Hematopoietic multipotent progenitor cell treated with erythropoietin and hydrocortisone succinate and interleukin-3 and kit ligand, for 8 days (in vitro differentiated cells): ENCODE data around the gene C2orf80.
"Not testable (repeated sequence)": the region's sequence is repeated elsewhere in the genome, so short reads cannot be mapped to it uniquely, and the experiment has no call there.

ENCODE experiments used
- DNase-seq: peaks from one replicate; pipeline ENCODE4 v3.0.0-alpha.2; 2015

Gene C2orf80

DNA sequence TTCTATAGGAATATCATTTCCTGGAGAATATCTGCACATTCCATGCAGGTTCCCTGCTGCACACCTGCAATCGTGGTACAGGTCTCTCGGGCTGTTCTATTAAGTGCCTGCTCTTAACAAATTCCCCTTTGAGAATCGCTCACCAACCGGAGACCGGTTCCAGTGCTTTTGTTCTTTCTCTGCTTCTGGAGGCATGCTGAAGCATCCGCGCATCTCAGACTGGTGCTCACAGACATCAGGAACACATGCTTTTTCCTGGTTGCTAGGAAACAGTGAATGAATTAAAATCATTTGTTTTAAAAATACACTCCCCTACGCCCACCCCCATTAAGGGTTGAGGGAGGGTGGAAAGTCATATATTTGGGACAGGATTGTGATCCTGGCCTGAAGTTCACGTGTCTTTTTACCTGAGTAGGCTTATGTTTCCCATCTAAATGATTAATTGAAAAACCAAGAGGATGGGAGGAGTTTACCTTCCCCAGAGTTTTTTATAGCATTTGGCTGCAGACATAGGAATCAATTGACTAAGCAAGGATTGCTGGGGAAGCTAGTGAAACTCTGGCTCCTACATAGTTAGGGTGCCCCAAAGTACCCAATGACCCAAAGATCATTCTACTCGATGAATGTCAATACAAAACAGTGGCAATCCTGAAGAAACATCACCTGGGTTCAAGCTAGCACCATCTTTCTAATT lies at the start of gene C2orf80:
Gene C2orf80, minus strand, starts transcription at position 221 of the 694 bp plus-strand sequence. CDS start 3,044 bp downstream, outside the sequence.
- no peak for DNase-seq

GRCh38 chr2:208235860-208236259 lies 46.0 kb upstream of the C2orf80 start:
- DNase-seq: no peak

DNA sequence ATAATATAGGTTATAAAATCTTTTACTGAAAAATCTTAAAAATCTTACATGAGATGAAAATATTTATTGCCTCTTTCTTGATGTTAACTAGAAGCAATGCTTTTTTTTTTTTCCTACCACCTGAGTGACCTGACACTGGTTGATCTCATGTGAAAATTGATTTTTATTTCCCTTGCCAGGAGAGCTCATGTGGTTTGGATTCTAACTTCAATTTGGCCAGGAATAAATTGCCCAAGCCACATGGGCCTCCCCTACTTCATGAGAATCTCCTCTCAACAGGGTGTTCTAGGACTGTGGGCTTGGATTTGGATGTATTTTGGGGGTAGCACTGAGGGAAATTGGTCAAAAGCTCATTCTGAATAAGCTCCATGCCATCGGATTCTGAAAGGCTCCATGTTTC lies 45.0 kb upstream of the C2orf80 start:
- no peak for DNase-seq

DNA sequence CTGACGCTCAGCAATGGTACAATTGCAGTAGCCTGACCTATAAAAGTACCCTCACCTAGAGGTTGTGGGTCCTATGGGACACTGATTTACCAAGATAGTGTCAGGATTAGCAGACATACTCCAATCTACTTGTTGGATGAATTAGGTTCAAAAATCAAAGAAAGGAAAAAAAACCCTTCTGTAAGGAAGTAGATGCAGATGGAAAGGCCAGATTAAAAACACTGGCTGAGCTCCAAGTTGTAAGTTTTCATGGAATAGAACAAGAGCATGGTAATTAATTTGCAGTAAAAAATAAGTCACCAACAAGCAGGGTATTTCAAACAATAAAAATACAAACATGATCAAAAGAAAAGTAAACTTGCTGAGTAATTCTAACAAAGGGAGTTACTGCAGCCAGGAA lies 38.6 kb upstream of the C2orf80 start:
- no peak for DNase-seq

DNA sequence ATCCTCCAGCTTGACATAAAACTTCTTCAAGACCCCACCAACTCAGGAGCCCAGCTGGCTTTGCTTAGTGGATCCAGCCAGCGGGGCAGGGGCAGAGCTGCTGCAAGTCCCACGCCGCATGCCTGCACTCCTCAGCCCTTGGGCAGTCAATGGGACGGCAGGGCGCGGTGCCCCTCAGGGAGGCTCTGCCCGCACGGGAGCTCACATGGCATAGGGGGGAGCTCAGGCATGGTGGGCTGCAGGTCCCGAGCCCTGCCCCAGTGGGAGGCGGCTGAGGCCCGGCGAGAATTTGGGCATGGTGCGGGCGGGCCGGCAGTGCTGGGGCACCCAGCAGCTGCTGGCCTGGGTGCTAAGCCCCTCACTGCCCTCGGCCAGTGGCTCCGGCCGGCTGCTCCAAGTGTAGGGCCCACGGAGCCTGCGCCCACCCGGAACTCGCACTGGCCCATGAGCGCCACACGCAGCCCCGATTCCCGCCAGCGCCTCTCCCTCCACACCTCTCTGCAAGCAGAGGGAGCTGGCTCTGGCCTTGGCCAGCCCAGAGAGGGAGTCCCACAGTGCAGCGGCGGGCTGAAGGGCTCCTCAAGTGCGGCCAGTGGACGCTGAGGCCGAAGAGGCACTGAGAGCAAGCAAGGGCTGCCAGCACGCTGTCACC lies 37.9 kb upstream of the C2orf80 start:
- DNase-seq: no peak

DNA sequence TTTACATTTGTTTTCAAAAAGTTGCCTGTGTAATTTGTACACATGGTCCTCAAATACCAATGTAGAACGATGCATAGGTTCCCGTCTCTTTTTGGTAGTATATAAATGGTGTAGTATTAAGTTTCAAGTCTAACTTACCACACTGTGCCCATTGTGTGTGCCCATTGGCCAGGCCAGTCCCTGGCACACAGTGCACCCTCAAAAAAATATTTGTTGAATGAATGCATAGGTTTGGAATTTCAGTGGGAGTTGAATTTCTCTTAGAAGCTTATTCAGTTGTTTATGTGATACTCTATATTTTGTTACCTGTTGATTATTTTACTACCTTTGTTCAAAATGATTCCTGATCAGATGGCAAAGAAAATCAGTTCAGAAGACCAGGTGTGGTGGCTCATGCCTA lies 35.0 kb upstream of the C2orf80 start:
- no peak for DNase-seq

- DNase-seq: no peak
Observed at GRCh38 chr2:208222351-208222750, 32.5 kb upstream of the C2orf80 start.

- DNase-seq: not testable (repeated sequence)
Observed at GRCh38 chr2:208221873-208222272, 32.0 kb upstream of the C2orf80 start.

DNA sequence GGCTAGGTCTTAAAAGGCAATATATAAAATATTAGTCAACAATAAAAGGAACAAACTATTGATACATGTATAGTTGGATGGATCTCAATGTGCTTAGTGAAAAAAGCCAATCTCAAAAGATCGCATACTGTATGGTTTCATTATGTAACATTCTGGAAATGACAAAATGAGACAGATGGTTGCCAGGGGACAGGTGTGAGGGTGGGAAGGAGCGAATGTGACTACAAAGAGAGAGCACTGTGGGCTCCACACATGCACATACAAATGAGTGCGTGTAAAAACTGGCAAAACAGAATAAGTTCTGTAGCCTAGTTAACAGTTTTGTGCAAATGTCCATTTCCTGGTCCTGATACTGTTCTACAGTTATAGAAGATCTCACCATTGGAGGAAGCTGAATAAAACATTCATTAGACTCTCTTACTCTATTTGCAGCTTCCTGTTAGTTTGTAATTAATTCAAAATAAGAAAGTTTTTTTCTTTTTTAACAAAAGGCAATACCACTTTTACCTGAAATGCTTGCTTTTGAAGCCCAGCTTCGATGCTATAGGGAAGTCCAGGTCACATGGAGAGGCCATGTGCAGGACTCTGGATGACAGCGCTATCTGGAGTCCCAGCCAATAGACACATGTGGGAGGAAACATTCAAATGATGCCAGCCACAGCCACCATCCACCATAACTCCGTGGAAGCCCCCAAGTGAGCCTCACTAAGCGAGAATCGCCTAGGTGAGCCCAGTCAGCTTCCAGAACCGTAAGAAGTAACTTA lies 21.0 kb upstream of the C2orf80 start:
- no peak for DNase-seq

DNA sequence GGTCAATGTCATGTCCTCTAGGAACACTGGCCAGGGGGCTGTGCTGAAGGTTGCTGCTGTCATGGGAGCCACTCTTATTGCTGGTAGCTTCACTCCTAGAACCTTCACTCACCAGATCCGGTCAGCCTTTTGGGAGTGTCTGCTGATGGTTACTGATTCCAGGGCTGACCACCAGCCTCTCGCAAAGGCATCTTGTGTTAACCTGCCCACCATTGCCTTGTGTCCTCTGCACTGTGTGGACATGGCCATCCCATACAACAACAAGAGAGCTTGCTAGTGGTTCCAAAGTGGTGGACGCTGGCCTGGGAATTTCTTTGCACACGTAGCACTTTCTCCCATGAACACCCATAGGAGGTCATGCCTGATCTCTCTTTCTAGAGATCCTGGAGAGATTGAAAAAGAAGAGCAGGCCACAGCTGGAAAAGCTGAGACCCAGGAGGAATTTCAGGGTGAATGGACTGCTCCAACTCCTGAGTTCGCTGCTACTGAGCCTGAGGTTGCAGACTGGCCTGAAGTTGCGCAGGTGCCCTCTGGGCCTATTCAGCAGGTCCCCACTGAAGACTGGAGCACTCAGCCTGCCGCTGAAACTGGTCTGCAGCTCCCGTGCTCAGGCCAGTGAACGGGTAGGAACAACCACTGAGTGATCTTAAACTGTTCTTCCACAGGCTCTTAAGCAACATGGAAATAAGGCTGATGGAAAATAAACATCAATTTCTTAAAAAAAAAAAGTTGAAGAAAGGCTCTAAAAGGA lies 18.7 kb upstream of the C2orf80 start:
- DNase-seq: no peak

DNA sequence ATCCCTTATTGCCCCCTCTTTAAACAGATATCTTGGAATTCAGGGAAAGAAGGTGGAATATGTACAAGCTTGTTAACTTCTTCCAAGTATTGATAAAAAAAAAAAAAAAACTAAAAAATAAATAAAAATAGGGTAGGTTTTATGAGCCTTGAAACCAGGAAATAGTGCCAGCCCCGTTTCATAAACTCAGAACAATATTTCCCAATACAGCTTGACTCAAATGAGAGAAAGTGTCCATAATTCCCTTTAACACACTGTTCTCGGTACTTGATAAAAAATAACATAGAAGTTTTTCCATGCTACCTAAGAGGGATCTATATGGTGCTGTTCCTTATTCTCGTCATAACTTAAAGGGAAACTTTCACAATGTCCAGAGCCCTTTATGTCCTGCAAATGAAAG lies 17.9 kb upstream of the C2orf80 start:
- no peak for DNase-seq

DNA sequence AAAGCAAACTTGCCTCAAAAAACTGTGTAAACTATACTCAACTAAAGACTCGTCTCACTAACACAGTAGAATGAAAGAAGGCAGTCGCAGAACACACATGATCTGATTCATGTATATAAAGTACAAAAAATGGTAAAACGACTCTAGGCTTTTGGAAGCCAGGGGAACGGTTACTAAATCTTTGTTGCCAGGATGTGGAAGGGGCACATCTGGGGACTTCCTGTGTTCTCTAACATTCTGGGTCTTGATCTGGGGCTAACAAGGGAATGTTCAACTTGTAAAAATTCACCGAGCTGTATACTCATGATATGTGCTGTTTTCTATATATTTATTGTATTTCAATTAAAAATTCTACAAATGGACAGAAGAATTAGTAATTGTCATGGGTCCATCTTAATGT lies 14.3 kb upstream of the C2orf80 start:
- DNase-seq: no peak

GRCh38 chr2:208195531-208195930 lies 5.7 kb upstream of the C2orf80 start:
- no peak for DNase-seq

DNA sequence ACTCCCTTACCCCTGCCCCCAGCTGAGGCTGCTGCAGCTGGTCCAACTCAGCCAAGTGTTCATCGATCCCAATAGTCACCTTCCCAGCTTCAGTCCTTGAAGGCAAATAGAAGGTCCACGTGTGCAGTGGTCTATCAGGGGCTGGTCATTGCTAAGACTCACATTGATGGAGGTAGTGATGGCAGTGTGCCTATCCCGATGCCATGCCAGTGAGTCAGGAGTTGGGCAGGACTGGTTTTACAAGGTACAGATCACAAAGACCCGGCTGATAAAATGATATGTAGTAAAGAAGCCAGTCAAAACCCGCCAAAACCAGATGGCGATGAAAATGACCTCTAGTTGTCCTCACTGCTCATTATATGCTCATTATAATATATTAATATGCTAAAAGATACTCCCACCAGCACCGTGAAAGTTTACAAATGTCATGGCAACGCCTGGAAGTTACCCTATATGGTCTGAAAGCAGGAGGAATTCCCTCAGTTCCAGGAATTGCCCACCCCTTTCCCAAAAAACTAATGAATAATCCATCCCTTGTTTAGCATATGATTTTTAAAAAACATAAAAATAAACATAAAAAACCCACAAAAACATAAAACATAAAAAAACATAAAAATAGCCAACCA lies 2.9 kb upstream of the C2orf80 start:
- DNase-seq: no peak

- no peak for DNase-seq
Observed at GRCh38 chr2:208189069-208189809, 591 bp downstream of the C2orf80 start.

GRCh38 chr2:208186893-208187292 lies 2.9 kb downstream of the C2orf80 start:
- no peak for DNase-seq

- no peak for DNase-seq
Observed at GRCh38 chr2:208186465-208186864, 3.4 kb downstream of the C2orf80 start.

- no peak for DNase-seq
Observed at GRCh38 chr2:208183972-208184705, 5.7 kb downstream of the C2orf80 start.

DNA sequence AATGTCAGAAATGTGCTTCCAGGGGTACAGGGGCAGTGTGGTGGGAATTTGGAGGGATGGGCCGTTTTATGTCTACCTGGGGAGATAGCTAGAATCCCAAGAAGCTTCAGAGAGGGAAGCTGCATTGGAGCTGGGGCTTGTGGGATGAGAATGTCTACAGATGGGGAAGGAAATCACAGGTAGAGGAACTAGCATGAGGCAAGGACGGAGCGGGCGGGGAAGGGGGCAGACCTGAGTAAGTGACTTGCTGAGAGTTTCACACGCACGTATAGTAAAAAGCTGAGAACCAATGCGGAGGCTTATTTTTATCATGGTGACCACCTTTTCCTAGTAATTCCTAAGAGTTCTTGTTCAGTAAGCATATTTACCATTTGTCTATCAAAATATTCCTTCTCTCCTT lies 6.3 kb downstream of the C2orf80 start:
- DNase-seq: no peak

DNA sequence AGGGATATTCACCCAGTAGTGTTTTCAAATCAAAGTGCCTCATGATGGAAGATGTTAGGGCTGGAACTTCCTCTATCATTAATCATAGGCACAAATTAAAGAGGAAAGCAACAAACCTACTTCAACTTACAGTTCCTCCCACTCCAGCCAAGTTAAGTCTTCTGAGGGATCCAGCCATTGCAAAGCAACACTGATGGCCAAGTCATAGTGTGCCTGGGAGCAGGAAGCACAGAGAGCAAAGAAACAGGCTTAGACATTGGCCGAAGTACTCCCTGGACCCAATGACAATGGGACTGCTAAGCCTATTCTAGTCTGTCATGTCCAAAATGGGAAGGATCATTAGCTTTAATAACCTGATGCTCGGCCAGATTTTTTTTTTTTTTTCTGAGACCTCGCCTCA lies 7.0 kb downstream of the C2orf80 start:
- no peak for DNase-seq

GRCh38 chr2:208179028-208179609 lies 10.7 kb downstream of the C2orf80 start:
- no peak for DNase-seq
